T-helper 2 cell treated with Interferon-gamma antibody and Interleukin-4, amounts not matched to agents 5 μg/mL and 100 μg/mL, for 36 hours (primary cell): ENCODE measurements around the gene BRIP1.

Experiments
- DNase-seq: peaks from one replicate; pipeline ENCODE4 v3.0.0; 2021; ENCODE audit warnings: low spot score
- H3K27ac Mint-ChIP-seq: one replicate; pipeline ENCODE4 v1.8.0; 2021; ENCODE audit warnings: mild to moderate bottlenecking, mixed read lengths
- H3K27me3 Mint-ChIP-seq: one replicate; pipeline ENCODE4 v1.8.0; 2021; ENCODE audit warnings: low read depth, mixed read lengths
- H3K36me3 Mint-ChIP-seq: one replicate; pipeline ENCODE4 v1.8.0; 2021; ENCODE audit warnings: low read depth, mixed read lengths
- H3K4me1 Mint-ChIP-seq: one replicate; pipeline ENCODE4 v1.8.0; 2021; ENCODE audit warnings: low read depth, mixed read lengths
- H3K4me3 Mint-ChIP-seq: one replicate; pipeline ENCODE4 v1.8.0; 2022; ENCODE audit warnings: mild to moderate bottlenecking, moderate library complexity, mixed read lengths
- H3K9me3 Mint-ChIP-seq: one replicate; pipeline ENCODE4 v1.8.0; 2021; ENCODE audit warnings: mixed read lengths

BRIP1 gene

DNA sequence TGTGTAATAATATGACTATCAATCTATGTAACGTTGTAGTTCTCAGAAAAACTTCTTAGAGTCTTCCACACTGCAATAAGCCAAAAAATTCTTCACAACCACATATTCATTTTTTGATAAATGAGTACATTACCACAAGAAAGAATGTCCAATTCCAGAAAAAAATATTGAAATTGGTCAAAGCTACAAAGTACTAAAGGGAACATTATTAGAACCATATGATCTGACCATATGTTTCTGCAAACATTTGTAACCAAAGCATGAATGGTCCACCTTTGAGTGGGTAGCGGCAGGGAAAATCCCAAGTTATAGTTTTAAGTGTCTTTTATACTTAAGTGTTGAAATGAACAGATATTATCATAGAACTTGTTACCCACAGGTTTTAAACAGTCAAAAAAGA lies 200.6 kb downstream of the BRIP1 start:
- Mint-ChIP-seq H3K4me3 (no peak overlapping the region), H3K27me3 (peaks cover 28% of the 10 kb centered on the region), H3K4me1 (no peaks in the 10 kb centered on the region), H3K27ac (no peak overlapping the region), H3K9me3 (no peaks in the 10 kb centered on the region), H3K36me3 (no peaks in the 10 kb centered on the region)
- no peak for DNase-seq

DNA sequence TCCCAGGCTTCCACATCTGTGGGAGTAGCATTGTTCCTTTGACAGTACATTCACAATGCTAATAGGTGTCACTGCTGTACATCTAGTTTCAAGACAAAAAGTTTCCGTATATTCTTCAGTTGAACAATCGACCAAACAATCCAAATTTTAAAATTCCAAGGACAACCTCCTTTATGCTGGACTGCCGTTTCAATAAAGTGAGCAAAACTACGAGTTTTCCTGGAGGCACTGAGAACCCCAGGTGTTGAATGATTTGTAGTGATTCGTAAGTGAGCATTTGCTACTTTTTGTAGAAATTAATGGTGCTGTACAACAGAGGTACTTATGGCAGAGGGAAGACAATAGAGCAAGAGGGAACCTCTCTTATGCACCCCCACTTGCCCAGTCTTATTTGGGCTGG lies 201.1 kb downstream of the BRIP1 start:
- H3K4me3 Mint-ChIP-seq, result no peak overlapping the region
- H3K27ac Mint-ChIP-seq, result no peak overlapping the region
- no peaks in the 10 kb centered on the region for H3K36me3 Mint-ChIP-seq
- no peak for DNase-seq
- peaks cover 34% of the 10 kb centered on the region for H3K27me3 Mint-ChIP-seq
- H3K9me3 Mint-ChIP-seq, result no peaks in the 10 kb centered on the region
- no peaks in the 10 kb centered on the region for H3K4me1 Mint-ChIP-seq

DNA sequence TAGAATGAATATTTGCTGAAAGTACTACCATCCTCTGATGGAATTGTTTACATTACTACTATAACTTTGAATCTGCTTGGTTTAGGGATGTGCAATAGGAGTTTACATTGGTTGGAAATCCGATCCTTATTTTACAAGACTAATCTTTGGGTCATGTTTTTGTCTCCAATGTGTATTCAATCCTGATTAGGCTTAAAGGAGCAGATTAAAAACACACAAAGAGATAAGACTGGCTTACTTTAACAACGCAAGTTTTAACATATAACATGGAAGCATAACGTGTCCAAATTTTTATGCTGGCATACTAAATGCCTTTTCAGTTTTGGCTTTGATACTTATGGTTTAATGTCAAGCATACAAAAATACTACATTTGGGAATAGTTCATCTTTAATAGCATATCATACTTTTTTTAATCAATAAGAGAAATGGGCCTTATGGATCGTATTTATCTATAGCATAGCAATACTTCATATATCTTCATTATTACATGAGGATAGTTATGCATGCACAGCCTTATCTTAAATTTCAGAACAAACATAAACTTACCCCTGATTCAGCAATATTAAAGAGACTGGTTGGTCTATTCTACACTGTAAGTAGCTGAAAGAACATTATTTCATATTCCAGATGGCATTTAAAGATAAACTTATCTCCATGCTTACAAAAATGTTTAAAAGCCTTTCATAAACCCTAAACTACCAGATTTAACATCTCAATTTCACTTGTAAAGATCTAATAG lies 202.4 kb downstream of the BRIP1 start:
- no peaks in the 10 kb centered on the region for H3K4me1 Mint-ChIP-seq
- no peaks in the 10 kb centered on the region for H3K36me3 Mint-ChIP-seq
- H3K27ac Mint-ChIP-seq, result no peak overlapping the region
- H3K27me3 Mint-ChIP-seq, result peaks cover 36% of the 10 kb centered on the region
- DNase-seq, result no peak
- no peaks in the 10 kb centered on the region for H3K9me3 Mint-ChIP-seq
- H3K4me3 Mint-ChIP-seq, result no peak overlapping the region

DNA sequence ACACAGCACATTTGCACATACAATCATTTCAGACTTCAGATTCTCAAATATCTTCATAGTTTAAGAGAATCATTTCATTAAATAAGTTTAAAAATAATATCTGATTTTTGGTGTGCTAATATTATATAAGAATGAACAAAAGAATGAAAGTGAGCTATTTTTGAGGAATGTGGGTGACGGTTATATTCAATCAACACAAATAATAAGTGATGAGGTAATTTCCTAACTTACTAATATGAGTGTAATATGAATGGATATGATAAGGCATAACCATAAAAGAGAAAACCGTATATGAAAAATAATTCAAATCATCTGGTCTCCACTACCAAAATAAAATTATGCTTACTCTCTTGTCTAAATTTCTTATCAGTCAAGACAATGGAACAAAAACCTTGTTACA lies 203.9 kb downstream of the BRIP1 start:
- Mint-ChIP-seq H3K4me3 (no peak overlapping the region), H3K27me3 (peaks cover 40% of the 10 kb centered on the region), H3K36me3 (no peaks in the 10 kb centered on the region), H3K9me3 (no peaks in the 10 kb centered on the region), H3K4me1 (no peaks in the 10 kb centered on the region), H3K27ac (no peak overlapping the region)
- DNase-seq, result no peak

DNA sequence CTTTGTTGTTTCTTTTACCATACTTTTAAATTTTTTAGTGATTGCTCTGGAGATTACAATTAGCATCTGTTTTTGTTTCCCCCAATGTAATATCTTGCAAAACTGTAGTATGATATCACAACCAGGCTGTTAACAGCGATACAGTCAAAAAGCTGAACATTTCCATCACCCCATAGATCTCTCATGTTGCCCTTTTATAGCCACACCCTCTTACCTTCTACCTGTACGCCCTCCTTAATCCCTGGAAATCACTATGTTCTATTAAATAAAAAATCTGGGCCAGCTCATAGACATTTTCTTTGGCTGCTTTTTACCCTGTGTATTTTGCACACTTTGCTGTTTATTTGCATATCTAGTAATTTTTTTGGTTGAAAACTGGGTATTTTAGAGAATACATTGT lies 205.1 kb downstream of the BRIP1 start:
- DNase-seq, result no peak
- Mint-ChIP-seq H3K4me1 (no peaks in the 10 kb centered on the region), H3K4me3 (no peak overlapping the region), H3K9me3 (no peaks in the 10 kb centered on the region), H3K27me3 (peaks cover 43% of the 10 kb centered on the region), H3K27ac (no peak overlapping the region), H3K36me3 (no peaks in the 10 kb centered on the region)

DNA sequence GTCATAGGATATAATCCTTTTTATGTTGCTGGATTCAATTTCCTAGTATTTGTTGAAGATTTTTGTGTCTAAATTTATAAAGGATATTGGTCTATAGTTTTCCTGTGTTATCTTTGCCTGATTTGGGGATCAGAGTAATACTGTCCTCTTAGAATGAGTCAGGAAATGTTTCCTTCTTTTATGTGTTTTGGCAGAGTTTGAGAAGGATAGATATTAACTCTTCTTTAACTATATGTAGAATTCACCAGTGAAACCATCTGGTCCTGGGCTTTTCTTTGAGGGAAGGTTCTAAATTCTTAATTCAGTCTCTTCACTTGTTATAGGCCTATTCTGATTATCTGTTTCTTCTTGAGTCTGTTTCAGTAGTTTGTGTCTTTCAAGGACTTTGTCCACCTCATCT lies 206.0 kb downstream of the BRIP1 start:
- Mint-ChIP-seq H3K27me3 (peaks cover 49% of the 10 kb centered on the region), H3K9me3 (no peaks in the 10 kb centered on the region), H3K27ac (no peak overlapping the region), H3K4me1 (no peaks in the 10 kb centered on the region), H3K4me3 (no peak overlapping the region), H3K36me3 (no peaks in the 10 kb centered on the region)
- no peak for DNase-seq

DNA sequence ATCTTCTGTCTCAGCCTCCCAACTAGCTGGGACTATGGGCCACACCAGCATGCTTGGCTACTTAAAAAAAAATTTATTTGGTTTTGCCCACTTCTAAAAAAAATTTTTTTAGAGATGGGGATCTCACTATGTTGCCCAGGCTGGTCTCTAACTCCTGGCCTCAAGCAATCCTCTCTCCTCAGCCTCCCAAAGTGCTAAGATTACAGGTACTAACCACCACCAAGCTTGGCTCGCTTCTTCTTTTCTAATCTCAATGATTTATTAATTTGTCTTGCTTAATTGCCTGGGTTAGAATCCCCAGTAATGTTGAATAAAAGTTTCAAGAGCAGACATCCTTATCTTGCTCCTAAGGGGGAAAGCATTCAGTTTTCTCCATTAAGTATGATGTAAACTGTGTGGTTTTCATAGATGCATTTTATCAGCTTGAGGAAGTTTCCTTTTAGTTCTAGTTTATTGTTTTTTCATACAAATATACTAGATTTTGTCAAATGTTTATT lies 206.6 kb downstream of the BRIP1 start:
- no peaks in the 10 kb centered on the region for H3K36me3 Mint-ChIP-seq
- no peak overlapping the region for H3K4me3 Mint-ChIP-seq
- H3K9me3 Mint-ChIP-seq, result peaks cover 3% of the 10 kb centered on the region
- H3K27me3 Mint-ChIP-seq, result peaks cover 49% of the 10 kb centered on the region
- no peaks in the 10 kb centered on the region for H3K4me1 Mint-ChIP-seq
- no peak for DNase-seq
- no peak overlapping the region for H3K27ac Mint-ChIP-seq

DNA sequence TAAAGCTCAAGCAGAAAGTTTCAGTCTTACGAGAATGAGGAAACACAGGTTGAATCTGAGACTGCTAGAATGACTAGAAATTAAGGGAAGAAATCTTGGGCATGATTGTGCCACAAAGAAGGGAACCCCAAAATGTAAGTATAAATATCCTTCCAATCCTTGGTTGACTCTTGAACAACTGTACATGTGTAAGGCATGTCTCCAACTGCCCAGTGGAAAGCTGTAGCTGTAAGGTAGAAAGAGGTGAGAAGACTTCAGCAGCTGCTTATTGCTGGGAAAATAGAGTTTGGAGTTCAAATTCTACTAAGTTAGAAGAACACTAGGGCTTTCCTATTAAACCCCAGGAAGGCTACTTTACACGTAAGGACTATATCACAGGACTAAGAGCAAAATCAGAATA lies 212.6 kb downstream of the BRIP1 start:
- Mint-ChIP-seq H3K4me3 (no peak overlapping the region), H3K27me3 (peaks cover 37% of the 10 kb centered on the region), H3K27ac (no peak overlapping the region), H3K9me3 (peaks cover 15% of the 10 kb centered on the region), H3K36me3 (no peaks in the 10 kb centered on the region), H3K4me1 (no peaks in the 10 kb centered on the region)
- no peak for DNase-seq

DNA sequence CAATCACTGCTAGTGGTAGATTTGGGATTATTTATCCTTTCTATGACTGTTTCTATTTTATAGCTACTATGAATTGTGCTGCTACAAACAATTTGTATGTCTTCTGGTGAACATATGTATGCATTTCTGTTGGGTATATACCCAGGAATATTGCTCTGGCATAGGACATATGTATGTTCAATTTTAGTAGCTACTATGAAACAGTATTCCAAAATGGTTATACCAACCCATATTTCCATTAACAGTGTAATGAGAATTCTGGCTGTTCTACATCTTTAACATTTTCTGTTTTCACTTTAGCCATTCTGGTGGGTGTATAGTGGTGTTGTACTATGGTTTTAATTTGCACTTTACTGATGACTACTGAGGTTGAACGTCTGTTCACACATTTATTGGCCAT lies 214.7 kb downstream of the BRIP1 start:
- Mint-ChIP-seq H3K27ac (no peak overlapping the region), H3K27me3 (peaks cover 38% of the 10 kb centered on the region), H3K36me3 (no peaks in the 10 kb centered on the region), H3K9me3 (peaks cover 15% of the 10 kb centered on the region), H3K4me1 (no peaks in the 10 kb centered on the region), H3K4me3 (no peak overlapping the region)
- DNase-seq, result no peak

DNA sequence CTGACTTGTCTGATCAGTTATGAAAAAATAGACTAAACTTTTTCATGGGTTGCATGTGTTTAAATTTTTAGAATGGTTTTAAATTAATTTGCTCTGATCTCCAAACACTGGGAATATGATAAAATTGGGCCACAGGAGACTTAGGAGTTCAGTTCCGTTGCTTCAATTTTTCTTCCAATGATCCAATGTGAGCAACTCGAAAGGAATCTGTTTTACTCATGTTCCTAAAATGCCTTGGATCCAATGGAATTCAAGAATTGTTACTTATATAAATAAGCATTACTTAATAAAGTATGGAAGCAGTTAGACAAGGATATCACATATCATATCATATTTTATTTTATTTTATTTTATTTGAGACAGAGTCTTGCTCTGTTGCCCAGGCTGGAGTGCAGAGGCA lies 216.3 kb downstream of the BRIP1 start:
- H3K27ac Mint-ChIP-seq, result no peak overlapping the region
- no peaks in the 10 kb centered on the region for H3K4me1 Mint-ChIP-seq
- peaks cover 14% of the 10 kb centered on the region for H3K9me3 Mint-ChIP-seq
- no peak for DNase-seq
- peaks cover 28% of the 10 kb centered on the region for H3K27me3 Mint-ChIP-seq
- H3K4me3 Mint-ChIP-seq, result no peak overlapping the region
- H3K36me3 Mint-ChIP-seq, result no peaks in the 10 kb centered on the region

DNA sequence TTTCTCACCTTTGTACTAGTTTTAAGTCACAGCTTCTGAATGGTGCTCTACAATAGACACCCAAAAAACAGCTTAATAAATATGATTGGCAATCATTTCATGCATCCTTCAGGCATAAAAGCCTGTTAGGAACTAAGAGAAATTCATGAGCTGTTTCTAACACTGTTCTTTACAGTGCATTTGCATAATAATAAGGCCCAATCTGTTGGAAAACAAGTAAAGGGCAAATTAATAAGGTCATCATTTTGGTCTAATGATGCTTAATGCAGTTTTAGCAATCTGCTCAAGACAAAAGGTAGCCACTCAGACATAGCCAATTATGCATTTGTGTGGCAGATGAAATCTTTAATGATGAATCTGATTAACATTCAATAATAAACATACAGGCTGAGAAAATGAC lies 216.8 kb downstream of the BRIP1 start:
- H3K36me3 Mint-ChIP-seq, result no peaks in the 10 kb centered on the region
- H3K4me1 Mint-ChIP-seq, result no peaks in the 10 kb centered on the region
- no peak for DNase-seq
- peaks cover 9% of the 10 kb centered on the region for H3K9me3 Mint-ChIP-seq
- no peak overlapping the region for H3K27ac Mint-ChIP-seq
- H3K27me3 Mint-ChIP-seq, result peaks cover 25% of the 10 kb centered on the region
- no peak overlapping the region for H3K4me3 Mint-ChIP-seq

DNA sequence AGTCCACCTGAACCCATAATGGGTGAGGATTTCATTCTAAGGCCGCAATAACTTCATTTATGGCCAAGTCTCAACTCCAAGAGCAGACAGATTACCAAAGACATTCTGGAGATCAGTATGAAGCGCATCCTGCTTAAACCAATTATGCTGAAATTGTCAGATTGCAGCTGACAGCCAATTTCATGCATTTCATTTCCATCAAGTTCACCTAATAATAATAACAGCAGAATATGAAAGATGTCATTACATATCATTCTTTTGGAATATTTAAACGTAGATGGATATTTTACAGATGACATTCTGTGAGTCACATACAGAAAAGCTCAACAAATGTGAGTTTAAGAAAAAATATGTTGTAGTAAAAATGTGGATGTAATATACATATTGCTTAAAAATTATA lies 217.4 kb downstream of the BRIP1 start:
- Mint-ChIP-seq H3K9me3 (peaks cover 4% of the 10 kb centered on the region), H3K27ac (no peak overlapping the region), H3K4me1 (no peaks in the 10 kb centered on the region), H3K27me3 (peaks cover 27% of the 10 kb centered on the region), H3K36me3 (no peaks in the 10 kb centered on the region), H3K4me3 (no peak overlapping the region)
- DNase-seq, result no peak

DNA sequence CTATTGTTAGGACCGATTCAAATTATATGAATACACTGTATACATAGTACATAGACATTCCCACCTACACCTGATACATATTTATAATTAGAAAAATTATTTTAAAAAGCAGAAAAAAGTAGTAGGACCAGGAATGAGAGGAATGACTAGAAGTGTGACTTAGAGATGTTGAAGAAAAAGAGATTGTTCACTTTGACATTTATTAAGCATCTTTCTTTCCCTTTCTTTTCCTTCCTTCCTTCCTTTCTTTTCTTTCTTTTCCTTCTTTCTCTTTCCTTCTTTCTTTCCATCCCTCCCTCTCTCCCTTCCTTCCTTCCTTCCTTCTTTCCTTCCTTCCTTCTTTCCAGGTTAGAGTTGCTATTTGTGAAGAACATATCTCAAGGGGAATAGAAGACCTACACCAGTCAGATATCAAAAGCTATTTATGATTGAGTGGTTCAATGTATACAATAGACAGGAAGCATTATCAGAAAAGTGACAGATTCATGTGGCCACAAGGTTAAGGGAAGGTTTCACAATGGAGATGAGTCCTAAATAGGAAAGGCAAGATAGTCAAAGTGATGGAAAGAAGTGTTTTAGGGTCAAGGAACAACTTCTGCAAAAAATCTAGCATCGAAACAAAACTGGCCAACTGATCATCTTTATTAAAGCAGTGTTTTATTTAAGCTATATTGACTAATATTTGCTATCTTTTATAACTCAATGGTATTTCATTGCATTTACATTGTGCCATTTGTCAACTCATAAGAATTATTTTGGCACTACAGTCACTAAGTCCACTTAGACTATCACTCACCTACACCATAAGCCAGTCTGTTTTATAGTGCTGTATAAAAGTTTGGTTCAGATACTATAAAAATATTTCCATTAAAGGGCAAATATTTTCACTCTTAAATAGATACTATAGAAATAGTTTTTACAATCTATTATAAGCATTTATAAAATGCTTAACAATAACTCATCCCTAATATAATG lies 218.2 kb downstream of the BRIP1 start:
- no peaks in the 10 kb centered on the region for H3K9me3 Mint-ChIP-seq
- no peak overlapping the region for H3K4me3 Mint-ChIP-seq
- H3K36me3 Mint-ChIP-seq, result no peaks in the 10 kb centered on the region
- H3K4me1 Mint-ChIP-seq, result no peaks in the 10 kb centered on the region
- peaks cover 26% of the 10 kb centered on the region for H3K27me3 Mint-ChIP-seq
- no peak for DNase-seq
- H3K27ac Mint-ChIP-seq, result no peak overlapping the region

DNA sequence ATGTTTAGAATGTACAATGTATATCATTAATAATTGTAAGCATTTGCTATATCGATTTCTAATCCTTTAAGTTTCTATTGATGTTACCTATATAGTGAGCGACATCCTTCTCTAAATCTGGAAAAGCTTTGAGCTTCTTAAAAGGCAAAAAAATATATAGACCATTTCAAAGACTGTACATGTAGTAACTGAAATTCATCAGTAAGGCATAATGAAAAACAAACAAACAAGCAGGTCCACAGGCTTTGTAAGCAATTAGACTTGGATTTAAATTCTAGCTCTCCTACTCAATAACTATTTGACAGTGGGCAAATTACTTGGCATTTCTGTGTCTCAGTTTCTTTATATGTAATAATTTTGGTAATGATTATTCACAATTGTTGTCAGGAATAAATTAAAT lies 220.6 kb downstream of the BRIP1 start:
- no peak overlapping the region for H3K27ac Mint-ChIP-seq
- no peaks in the 10 kb centered on the region for H3K4me1 Mint-ChIP-seq
- H3K9me3 Mint-ChIP-seq, result no peaks in the 10 kb centered on the region
- DNase-seq, result no peak
- H3K4me3 Mint-ChIP-seq, result no peak overlapping the region
- H3K27me3 Mint-ChIP-seq, result peaks cover 42% of the 10 kb centered on the region
- H3K36me3 Mint-ChIP-seq, result no peaks in the 10 kb centered on the region
